SK-N-SH (cell line): ENCODE data around the gene ARL4D.

Experiments used
- EP300 ChIP-seq, 2 experiments: IDR thresholded peaks; 2 replicates each; pipeline versions ENCODE4 v1.4.0 to v1.6.1; 2012; ENCODE audit warnings: borderline replicate concordance in 1 of 2, low read depth in 1 of 2, low read length in 1 of 2
- FOXM1 ChIP-seq: IDR thresholded peaks from 2 replicates; pipeline ENCODE4 v1.4.0; 2012; ENCODE audit warnings: low read depth, mild to moderate bottlenecking
- GABPA ChIP-seq: IDR thresholded peaks from 2 replicates; pipeline ENCODE4 v1.4.0; 2012; ENCODE audit warnings: low read depth, mild to moderate bottlenecking
- POLR2AphosphoS5 ChIP-seq: IDR thresholded peaks from 2 replicates; pipeline ENCODE4 v1.6.1; 2012; ENCODE audit warnings: low read depth, low read length
- SMC3 ChIP-seq: IDR thresholded peaks from 2 replicates; pipeline ENCODE4 v1.6.1; 2012; ENCODE audit warnings: low read depth, low read length, improper control_type of control experiment
- TF ChIP-seq, protein P1 (sequence below): fragments of 200-600 bp; sonication (generic); IDR thresholded peaks from 2 replicates; pipeline ENCODE4 v1.6.1; 2017; ENCODE audit warnings: antibody characterized with exemption, mild to moderate bottlenecking, moderate library complexity
- TF ChIP-seq, protein P2 (sequence below): fragments of 150-350 bp; IDR thresholded peaks from 2 replicates; pipeline ENCODE4 v1.6.1; 2017; ENCODE audit warnings: antibody characterized with exemption, low read length, low read depth, borderline replicate concordance

DNA sequence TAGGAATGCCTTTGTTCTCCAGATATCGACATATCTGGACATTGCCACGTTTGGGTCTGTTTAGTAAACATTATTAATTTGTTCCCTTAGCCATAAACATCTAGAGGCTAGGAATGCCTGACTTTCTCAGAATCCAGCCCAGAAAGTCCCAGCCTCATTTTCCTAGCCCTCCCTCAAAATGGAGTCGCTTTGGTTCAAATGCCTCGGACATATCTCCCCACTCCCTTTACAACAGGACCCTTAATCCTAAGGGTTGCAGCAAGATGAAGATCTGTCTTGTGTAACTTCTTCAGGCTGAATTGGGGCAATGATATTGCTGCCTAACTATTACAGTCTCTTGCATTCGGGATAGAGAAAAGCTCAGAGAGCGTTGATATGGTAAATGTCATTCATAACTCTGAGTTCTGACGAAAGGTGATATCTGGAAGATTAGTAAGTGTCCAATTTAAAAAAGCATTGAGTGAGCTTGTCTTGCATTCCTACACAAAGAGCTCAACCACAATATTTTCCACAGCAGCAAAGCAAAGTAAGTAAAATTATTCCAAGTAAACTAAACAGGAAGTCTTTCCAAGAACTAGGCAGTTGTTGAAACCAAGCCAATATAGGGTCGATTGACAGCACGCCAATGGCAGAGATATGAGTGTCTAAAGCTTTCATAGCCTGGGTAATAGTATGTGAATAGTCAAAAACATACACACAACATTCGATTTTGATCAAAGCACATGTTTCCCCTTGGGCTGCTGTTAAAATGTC, 46.0 kb upstream of the ARL4D start:
- TF ChIP-seq, protein P1, sequence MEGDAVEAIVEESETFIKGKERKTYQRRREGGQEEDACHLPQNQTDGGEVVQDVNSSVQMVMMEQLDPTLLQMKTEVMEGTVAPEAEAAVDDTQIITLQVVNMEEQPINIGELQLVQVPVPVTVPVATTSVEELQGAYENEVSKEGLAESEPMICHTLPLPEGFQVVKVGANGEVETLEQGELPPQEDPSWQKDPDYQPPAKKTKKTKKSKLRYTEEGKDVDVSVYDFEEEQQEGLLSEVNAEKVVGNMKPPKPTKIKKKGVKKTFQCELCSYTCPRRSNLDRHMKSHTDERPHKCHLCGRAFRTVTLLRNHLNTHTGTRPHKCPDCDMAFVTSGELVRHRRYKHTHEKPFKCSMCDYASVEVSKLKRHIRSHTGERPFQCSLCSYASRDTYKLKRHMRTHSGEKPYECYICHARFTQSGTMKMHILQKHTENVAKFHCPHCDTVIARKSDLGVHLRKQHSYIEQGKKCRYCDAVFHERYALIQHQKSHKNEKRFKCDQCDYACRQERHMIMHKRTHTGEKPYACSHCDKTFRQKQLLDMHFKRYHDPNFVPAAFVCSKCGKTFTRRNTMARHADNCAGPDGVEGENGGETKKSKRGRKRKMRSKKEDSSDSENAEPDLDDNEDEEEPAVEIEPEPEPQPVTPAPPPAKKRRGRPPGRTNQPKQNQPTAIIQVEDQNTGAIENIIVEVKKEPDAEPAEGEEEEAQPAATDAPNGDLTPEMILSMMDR, result no peak
- TF ChIP-seq GABPA, result no peak
- TF ChIP-seq, protein P2, sequence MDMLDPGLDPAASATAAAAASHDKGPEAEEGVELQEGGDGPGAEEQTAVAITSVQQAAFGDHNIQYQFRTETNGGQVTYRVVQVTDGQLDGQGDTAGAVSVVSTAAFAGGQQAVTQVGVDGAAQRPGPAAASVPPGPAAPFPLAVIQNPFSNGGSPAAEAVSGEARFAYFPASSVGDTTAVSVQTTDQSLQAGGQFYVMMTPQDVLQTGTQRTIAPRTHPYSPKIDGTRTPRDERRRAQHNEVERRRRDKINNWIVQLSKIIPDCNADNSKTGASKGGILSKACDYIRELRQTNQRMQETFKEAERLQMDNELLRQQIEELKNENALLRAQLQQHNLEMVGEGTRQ, result no peak
- no peak for TF ChIP-seq FOXM1
- TF ChIP-seq EP300 (IDR thresholded peaks at IDR 0.05; ENCODE audit: borderline replicate concordance in 1 of 2, low read depth in 1 of 2, low read length in 1 of 2), result no peak
- no peak for TF ChIP-seq SMC3
- TF ChIP-seq POLR2AphosphoS5, result no peak
